Pancreas (tissue), 10 donors: Measurements from ENCODE around the gene PTPRM. TPM values are rescaled to one million over a fixed set of nuclear protein-coding genes. Genes with fewer than 3 reads are reported as not detected.

Experiments
- ATAC-seq, 4 donors: fragments of 200-7000 bp; cut with Tn5 transposase; one replicate each; pipeline versions ENCODE4 v1.8.0 to v1.9.1; 2020; ENCODE audit warnings: mild to moderate bottlenecking in 4 of 4, moderate library complexity in 4 of 4
- DNase-seq, 6 donors: peaks; one replicate each; pipeline ENCODE4 v3.0.0-alpha.2; 2020
- FAIRE-seq: peaks from 2 replicates; lab custom pipeline; 2012; peaks lifted over from hg19 to GRCh38; lab: Jason Lieb, UNC
- H3K27ac ChIP-seq, 4 donors: fragments of 200-600 bp; sonication (generic); 1 replicate in 3 of 4; 2 replicates in 1 of 4; pipeline versions ENCODE4 v1.5.0 to v1.8.0; 2020
- H3K27me3 ChIP-seq, 4 donors: fragments of 200-600 bp; one replicate each; pipeline ENCODE4 v1.8.0; 2021
- H3K36me3 ChIP-seq, 3 donors: fragments of 200-600 bp; sonication (generic) in 1 of 3; one replicate each; pipeline versions ENCODE4 v1.5.0 to v1.8.0; 2020 to 2021
- H3K4me1 ChIP-seq, 3 donors: fragments of 200-600 bp; one replicate each; pipeline ENCODE4 v1.8.0; 2021
- H3K4me3 ChIP-seq, 4 donors: fragments of 200-600 bp; sonication (generic) in 2 of 4; one replicate each; pipeline versions ENCODE4 v1.5.0 to v1.8.0; 2020 to 2021
- H3K9me3 ChIP-seq, 4 donors: fragments of 200-600 bp; one replicate each; pipeline ENCODE4 v1.8.0; 2021
- WGBS, 2 donors: extraction: QIAGEN DNeasy Blood & Tissue Kit; methylation state at CpG; one replicate each; pipeline ENCODE4 v1.1.7; 2013; 5-methylcytosine and 5-hydroxymethylcytosine counted together
- intact Hi-C, 3 donors: fragments of 100-400 bp; cut with DNase I; formaldehyde crosslinking; loops; one replicate each; pipeline versions ENCODE4 v1.11.1 to v1.14.2; 2022
- polyA plus RNA-seq, 2 donors: library from polyadenylated mRNA; stranded (reverse); fragments of 200-250 nt; gene quantifications; one replicate each; pipeline ENCODE4 v1.2.3, GENCODE V29; 2013
- total RNA-seq, 6 donors: library from RNA; stranded (reverse); fragmentation: NEBNext Ultra II Directional in 4 of 6; extraction: Animal tissue kit (Norgen Biotek cat#: 25700) in 4 of 6; gene quantifications; one replicate each; pipeline versions ENCODE4 v1.2.1 to v1.2.4, GENCODE V29; 2021 to 2023
- TF ChIP-seq, protein P1 (sequence below), 4 donors: fragments of 200-600 bp; sonication (generic) in 3 of 4; IDR thresholded peaks; one replicate each; pipeline versions ENCODE4 v1.5.0 to v1.8.0; 2021; ENCODE audit warnings: antibody characterized with exemption in 4 of 4
- donor health status: healthy with polysubstance abuse.
- donor health status: DM: no; HTN: no; CAD: no; lungs with moderate emphysema.
- donor health status: DM: no; HTN: no; CAD: no.
- donor health status: control.
- donor health status: control.
- donor health status: Bipolar disorder and iron deficiency.
- donor health status: DM: yes; HTN: yes; CAD: no.
- donor health status: DM: no; HTN: no; CAD: no.
- donor health status: DM: no; HTN: no; CAD: no.
- donor health status: DM: yes; HTN: yes; CAD: no.

The PTPRM gene
- total and polyA plus RNA-seq, 8 donors = 14.5 to 50.7 (median 19.7) TPM

DNA sequence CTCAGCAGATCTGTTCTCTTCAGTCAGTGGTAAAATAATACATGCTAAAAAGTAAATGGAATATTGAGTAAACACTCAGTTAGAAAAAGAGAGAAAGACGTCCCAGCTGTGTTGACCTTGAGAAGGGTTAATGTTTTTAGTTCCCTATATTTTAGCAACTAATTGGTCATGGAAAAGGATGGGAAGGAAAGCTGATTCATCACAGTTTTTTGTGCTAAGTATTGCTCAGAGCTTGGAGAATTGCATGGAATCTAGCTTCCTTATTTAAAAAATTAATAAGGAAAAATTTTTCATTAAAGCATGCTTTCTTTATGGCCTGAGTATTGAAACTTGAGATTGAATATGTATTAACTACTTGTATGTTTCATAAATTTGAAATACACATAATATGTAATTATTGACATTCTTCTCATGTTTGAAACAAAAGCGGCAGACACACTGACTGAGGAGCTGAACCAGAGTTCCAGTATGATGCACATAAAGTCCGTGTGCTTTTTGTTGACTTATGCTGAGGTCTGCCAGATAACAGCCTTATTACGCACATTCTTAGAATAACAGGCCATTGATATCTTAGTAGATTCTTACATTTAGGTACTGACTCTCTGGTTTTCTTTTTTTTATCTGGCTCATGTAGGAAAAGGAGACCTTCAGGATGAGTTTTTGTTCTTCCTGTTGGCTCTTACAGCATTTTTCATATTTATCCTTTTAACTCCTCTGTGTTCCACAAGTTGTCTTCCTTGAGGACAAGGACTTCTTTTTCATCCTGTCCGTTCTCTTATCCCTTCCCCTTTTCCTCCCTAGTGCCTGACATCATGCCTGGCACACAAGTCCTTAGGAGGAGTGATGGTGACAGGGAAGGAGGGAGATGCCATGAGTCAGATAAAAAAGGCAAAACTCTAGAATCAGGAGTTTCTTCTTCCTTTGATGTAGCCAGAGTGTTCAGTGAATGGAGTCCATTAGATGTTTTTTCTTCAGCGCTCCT is 194.1 kb downstream of the PTPRM start:
- TF ChIP-seq, protein P1, sequence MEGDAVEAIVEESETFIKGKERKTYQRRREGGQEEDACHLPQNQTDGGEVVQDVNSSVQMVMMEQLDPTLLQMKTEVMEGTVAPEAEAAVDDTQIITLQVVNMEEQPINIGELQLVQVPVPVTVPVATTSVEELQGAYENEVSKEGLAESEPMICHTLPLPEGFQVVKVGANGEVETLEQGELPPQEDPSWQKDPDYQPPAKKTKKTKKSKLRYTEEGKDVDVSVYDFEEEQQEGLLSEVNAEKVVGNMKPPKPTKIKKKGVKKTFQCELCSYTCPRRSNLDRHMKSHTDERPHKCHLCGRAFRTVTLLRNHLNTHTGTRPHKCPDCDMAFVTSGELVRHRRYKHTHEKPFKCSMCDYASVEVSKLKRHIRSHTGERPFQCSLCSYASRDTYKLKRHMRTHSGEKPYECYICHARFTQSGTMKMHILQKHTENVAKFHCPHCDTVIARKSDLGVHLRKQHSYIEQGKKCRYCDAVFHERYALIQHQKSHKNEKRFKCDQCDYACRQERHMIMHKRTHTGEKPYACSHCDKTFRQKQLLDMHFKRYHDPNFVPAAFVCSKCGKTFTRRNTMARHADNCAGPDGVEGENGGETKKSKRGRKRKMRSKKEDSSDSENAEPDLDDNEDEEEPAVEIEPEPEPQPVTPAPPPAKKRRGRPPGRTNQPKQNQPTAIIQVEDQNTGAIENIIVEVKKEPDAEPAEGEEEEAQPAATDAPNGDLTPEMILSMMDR (IDR thresholded peaks at IDR 0.05) = no peak
- DNase-seq (no peak), FAIRE-seq (no peak), ATAC-seq (peak; percentile 78 to 90 (median 84))
- intact Hi-C loops = no loop called here
- peaks cover 0 to 27% (median 9%) of the 10 kb centered on the region in 3 donors for H3K4me1 ChIP-seq
- H3K9me3 ChIP-seq = no peaks in the 10 kb centered on the region
- H3K36me3 ChIP-seq = no peaks in the 10 kb centered on the region
- no peaks in the 10 kb centered on the region for H3K27me3 ChIP-seq
- H3K27ac ChIP-seq = no peak overlapping the region
- no peak overlapping the region for H3K4me3 ChIP-seq
- 31 to 32% methylated on average over 6 of the region's 6 CpGs for WGBS, 2 donors

DNA sequence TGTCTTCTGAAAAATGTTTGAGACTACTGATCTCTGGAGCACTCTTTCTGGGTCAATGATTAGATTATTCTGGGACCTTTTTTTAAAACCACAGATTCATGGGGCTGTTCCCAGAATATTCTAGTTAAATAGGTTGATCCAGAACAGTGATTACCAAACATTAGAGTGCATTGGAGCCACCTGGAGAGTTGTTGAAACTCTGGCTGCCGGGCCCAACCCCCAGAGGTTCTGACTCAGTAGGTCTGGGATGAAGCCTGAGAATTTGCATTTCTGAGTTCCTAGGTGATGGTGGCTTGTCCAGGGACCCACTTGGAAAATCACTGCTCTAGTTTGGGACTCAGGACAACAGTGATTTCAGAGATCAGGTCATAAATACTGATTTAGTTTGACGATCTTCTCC is 197.3 kb downstream of the PTPRM start:
- ATAC-seq = no peak
- peaks cover 0 to 30% (median 9%) of the 10 kb centered on the region in 3 donors for H3K4me1 ChIP-seq
- no peak overlapping the region for H3K27ac ChIP-seq
- no peaks in the 10 kb centered on the region for H3K27me3 ChIP-seq
- 83 to 85% methylated on average over 2 of the region's 2 CpGs for WGBS, 2 donors
- H3K36me3 ChIP-seq = no peaks in the 10 kb centered on the region
- TF ChIP-seq, protein P1 (IDR thresholded peaks at IDR 0.05) = no peak
- intact Hi-C loops = no loop called here
- H3K4me3 ChIP-seq = no peak overlapping the region
- no peak for DNase-seq
- H3K9me3 ChIP-seq = no peaks in the 10 kb centered on the region
- no peak for FAIRE-seq

DNA sequence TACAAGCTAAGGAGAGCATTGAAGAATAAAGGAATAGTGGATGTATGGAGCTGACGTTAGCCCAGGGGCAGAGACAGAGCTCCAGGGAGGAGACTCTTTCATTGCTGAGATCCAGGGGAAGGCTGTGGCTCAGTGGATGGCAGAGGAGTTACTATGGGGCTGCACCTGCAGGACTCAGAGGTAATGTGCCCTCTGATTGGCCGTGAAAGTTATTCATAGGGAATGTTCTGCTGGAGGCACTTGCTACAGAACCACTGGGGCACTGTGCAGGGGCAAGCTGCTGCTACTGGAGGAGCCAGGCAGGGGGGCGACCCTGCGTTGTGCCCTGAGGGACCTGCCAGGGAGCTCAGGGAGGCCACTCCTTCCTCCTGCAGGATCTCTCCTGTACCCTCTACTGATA is 199.2 kb downstream of the PTPRM start:
- Histone ChIP-seq H3K27ac (no peak overlapping the region), H3K4me3 (no peak overlapping the region), H3K36me3 (no peaks in the 10 kb centered on the region), H3K4me1 (peaks cover 0 to 25% (median 10%) of the 10 kb centered on the region in 3 donors), H3K27me3 (no peaks in the 10 kb centered on the region), H3K9me3 (no peaks in the 10 kb centered on the region)
- intact Hi-C loops = no loop called here
- FAIRE-seq (no peak), ATAC-seq (no peak), DNase-seq (no peak)
- WGBS, 2 donors = 90 to 95% methylated on average over 4 of the region's 4 CpGs
- TF ChIP-seq, protein P1 (IDR thresholded peaks at IDR 0.05) = no peak

DNA sequence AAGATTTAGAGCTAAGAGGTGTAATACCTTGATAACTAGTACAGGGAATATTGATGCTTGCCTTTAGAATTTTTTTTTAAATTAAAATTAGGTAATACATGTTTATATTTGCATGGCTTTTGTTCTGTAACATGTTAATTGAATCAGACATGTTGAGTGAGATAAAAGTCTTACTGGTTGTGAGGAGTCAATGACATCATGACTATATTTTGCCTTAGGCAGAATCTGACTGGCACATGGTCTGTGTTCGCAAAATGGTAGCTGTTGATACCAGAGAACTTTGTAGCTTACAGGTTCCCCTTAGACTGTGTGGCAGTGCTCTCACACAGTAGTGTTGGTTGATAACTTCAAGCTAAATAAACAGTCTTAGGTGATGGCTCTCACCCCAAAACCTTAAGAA is 199.7 kb downstream of the PTPRM start:
- WGBS, 2 donors = 95 to 97% methylated on average over 1 of the region's 1 CpG
- no peaks in the 10 kb centered on the region for H3K9me3 ChIP-seq
- no peak for DNase-seq
- no peak overlapping the region for H3K4me3 ChIP-seq
- H3K36me3 ChIP-seq = no peaks in the 10 kb centered on the region
- no peaks in the 10 kb centered on the region for H3K27me3 ChIP-seq
- peaks cover 0 to 20% (median 8%) of the 10 kb centered on the region in 3 donors for H3K4me1 ChIP-seq
- no peak overlapping the region for H3K27ac ChIP-seq
- intact Hi-C loops = no loop called here
- FAIRE-seq = no peak
- no peak for ATAC-seq
- TF ChIP-seq, protein P1 (IDR thresholded peaks at IDR 0.05) = no peak

DNA sequence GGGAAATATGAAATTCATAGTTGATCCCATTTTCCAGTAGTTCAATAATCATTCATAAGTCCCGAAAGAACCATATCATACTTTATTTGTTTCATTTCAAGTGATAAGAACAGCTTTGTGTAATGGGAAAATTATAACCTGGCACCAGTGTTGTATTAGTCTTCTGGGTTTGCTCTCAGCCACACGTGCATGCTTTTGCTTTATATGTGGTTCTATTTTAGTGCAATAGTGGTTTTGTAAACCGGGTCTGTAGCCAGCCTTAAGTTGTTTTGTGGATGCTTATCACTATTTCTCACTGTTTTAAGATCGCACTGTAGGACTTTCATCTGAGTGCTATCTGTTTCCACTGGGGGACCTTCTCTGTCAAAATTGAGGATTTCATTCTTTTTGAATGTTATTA is 203.8 kb downstream of the PTPRM start:
- Histone ChIP-seq H3K27ac (no peak overlapping the region), H3K9me3 (no peaks in the 10 kb centered on the region), H3K4me3 (no peak overlapping the region), H3K4me1 (peaks cover 0 to 8% (median 6%) of the 10 kb centered on the region in 3 donors), H3K36me3 (no peaks in the 10 kb centered on the region), H3K27me3 (no peaks in the 10 kb centered on the region)
- TF ChIP-seq, protein P1 (IDR thresholded peaks at IDR 0.05) = no peak
- WGBS, 2 donors = 25 to 26% methylated on average over 4 of the region's 4 CpGs
- intact Hi-C loops = no loop called here
- peak; percentile 58 to 84 (median 68) for ATAC-seq
- no peak for DNase-seq
- FAIRE-seq = no peak
